GM12878 (cell line): Measurements from ENCODE around the gene KAT2A. TPM values are rescaled to one million over a fixed set of nuclear protein-coding genes. Genes with fewer than 3 reads are reported as not detected.

Source experiments
- ATAC-seq: fragments of 200-7000 bp; cut with Tn5 transposase; 3 replicates; pipeline ENCODE4 v1.9.1; 2020; ENCODE audit warnings: mild to moderate bottlenecking, moderate library complexity
- BruUV-seq: library from RNA; stranded (reverse); fragments of 400-500 nt; replicated peaks from 2 replicates; lab custom pipeline; 2021; lab: Mats Ljungman, UMichigan
- CTCF ChIA-PET: fragments of 300-600 bp; sonication (Branson Sonifier 250); formaldehyde crosslinking; extraction: SDS; loops from one replicate; lab custom pipeline; 2021; ENCODE audit warnings: inconsistent platforms; lab: Yijun Ruan, JAX
- POLR2A ChIA-PET: fragments of 350-600 bp; formaldehyde crosslinking; extraction: SDS; loops from one replicate; lab custom pipeline; 2021; ENCODE audit warnings: inconsistent platforms; lab: Charles Lee
- RAD21 ChIA-PET: fragments of 300-600 bp; sonication (Branson Sonifier 250); formaldehyde crosslinking; loops from one replicate; lab custom pipeline; 2023; ENCODE audit warnings: antibody characterized with exemption; ENCODE audit not compliant: unreplicated experiment; lab: Charles Lee
- SMC1A ChIA-PET: fragments of 300-600 bp; sonication (Branson Sonifier 250); formaldehyde crosslinking; loops from one replicate; lab custom pipeline; 2023; ENCODE audit not compliant: unreplicated experiment, uncharacterized antibody; lab: Charles Lee
- DNase-seq: peaks from one replicate; pipeline ENCODE4 v3.0.0-alpha.2; 2011; ENCODE audit warnings: low read depth, low spot score
- FAIRE-seq: peaks from 3 replicates; lab custom pipeline; 2011; peaks lifted over from hg19 to GRCh38; lab: Jason Lieb, UNC
- H2AFZ ChIP-seq: 2 replicates; pipeline ENCODE4 v1.6.0; 2011; ENCODE audit warnings: low read depth, low read length, control low read depth; ENCODE audit not compliant: control insufficient read depth
- H3K27ac ChIP-seq: 2 replicates; pipeline ENCODE4 v1.5.1; 2011; ENCODE audit warnings: control low read depth; ENCODE audit not compliant: control insufficient read depth, insufficient read depth
- H3K27me3 ChIP-seq, 2 experiments: replicated peaks in 1 of 2; 2 replicates each; pipeline versions ENCODE4 v1.6.0 to v1.6.1; 2011; ENCODE audit warnings: low read length in 1 of 2; ENCODE audit not compliant: control insufficient read depth in 2 of 2, insufficient read depth in 2 of 2
- H3K36me3 ChIP-seq, 2 experiments: 2 replicates each; pipeline ENCODE4 v1.5.1; 2011; ENCODE audit warnings: low read length in 1 of 2; ENCODE audit not compliant: control insufficient read depth in 2 of 2, insufficient read depth in 2 of 2
- H3K4me1 ChIP-seq: 2 replicates; pipeline ENCODE4 v1.6.1; 2011; ENCODE audit warnings: mild to moderate bottlenecking, low read length, moderate library complexity, mixed read lengths; ENCODE audit not compliant: control insufficient read depth, insufficient read depth
- H3K4me2 ChIP-seq: 2 replicates; pipeline ENCODE4 v1.6.0; 2011; ENCODE audit warnings: control low read depth; ENCODE audit not compliant: control insufficient read depth, insufficient read depth
- H3K4me3 ChIP-seq: fragments of 200-600 bp; sonication (generic); 2 replicates; pipeline ENCODE4 v1.5.1; 2016
- H3K79me2 ChIP-seq: 2 replicates; pipeline ENCODE4 v1.6.0; 2011; ENCODE audit warnings: low read length; ENCODE audit not compliant: control insufficient read depth, insufficient read depth
- H3K9ac ChIP-seq: 2 replicates; pipeline ENCODE4 v1.8.0; 2011; ENCODE audit warnings: low read length, control low read depth, mixed read lengths; ENCODE audit not compliant: control insufficient read depth, insufficient read depth
- H3K9me3 ChIP-seq: replicated peaks from 3 replicates; pipeline ENCODE4 v1.5.1; 2011; ENCODE audit warnings: mild to moderate bottlenecking, low read length; ENCODE audit not compliant: control insufficient read depth, insufficient read depth
- H4K20me1 ChIP-seq: 2 replicates; pipeline ENCODE4 v1.6.0; 2011; ENCODE audit not compliant: control insufficient read depth, insufficient read depth
- ATF3 ChIP-seq: IDR thresholded peaks from 2 replicates; pipeline ENCODE4 v1.6.1; 2011; ENCODE audit warnings: low read depth, mild to moderate bottlenecking, low read length, moderate library complexity, borderline replicate concordance; ENCODE audit errors: extremely low read depth
- BRCA1 ChIP-seq: IDR thresholded peaks from 2 replicates; pipeline ENCODE4 v1.6.1; 2011; ENCODE audit warnings: low read depth, low read length, improper control_type of control experiment
- E4F1 ChIP-seq: fragments of 450-650 bp; IDR thresholded peaks from 2 replicates; pipeline ENCODE4 v1.6.1; 2018; ENCODE audit warnings: borderline replicate concordance, mild to moderate bottlenecking; ENCODE audit not compliant: partially characterized antibody
- IKZF2 ChIP-seq, 2 experiments: fragments of 450-650 bp; IDR thresholded peaks; 2 replicates each; pipeline ENCODE4 v1.6.1; 2017; ENCODE audit warnings: mild to moderate bottlenecking in 2 of 2, moderate library complexity in 2 of 2
- NR2C2 ChIP-seq: IDR thresholded peaks from 2 replicates; pipeline ENCODE4 v1.6.1; 2011; ENCODE audit warnings: borderline replicate concordance, low read depth; ENCODE audit not compliant: control insufficient read depth, insufficient read length
- RAD21 ChIP-seq: IDR thresholded peaks from 2 replicates; pipeline ENCODE4 v1.6.1; 2011; ENCODE audit warnings: mild to moderate bottlenecking, low read depth, low read length, moderate library complexity; ENCODE audit not compliant: insufficient read depth
- WGBS: methylation state at CpG from one replicate; pipeline ENCODE4 v1.1.6; 2016; ENCODE audit warnings: low lambda C conversion rate; ENCODE audit not compliant: insufficient replicate concordance, insufficient coverage; ENCODE audit errors: missing lambda C conversion rate; 5-methylcytosine and 5-hydroxymethylcytosine counted together
- in situ Hi-C: fragments of 300-500 bp; cut with MboI; formaldehyde crosslinking; loops from 9 replicates; pipeline ENCODE4 v1.14.3; 2018; ENCODE audit warnings: mixed read lengths
- intact Hi-C: fragments of 100-400 bp; cut with micrococcal nuclease; formaldehyde crosslinking; loops from one replicate; pipeline ENCODE4 v1.14.2; 2022; ENCODE audit not compliant: unreplicated experiment
- polyA plus RNA-seq, 11 experiments: library from polyadenylated mRNA; depleted of rRNA in 4 of 11; unstranded in 6 of 11; stranded (reverse) in 5 of 11; fragments of >200 nt; fragmentation: Nextera tagmentation in 4 of 11; fragmentation: Illumina TruSeq in 1 of 11; extraction: Ambion mirVana in 4 of 11; extraction: Trizol in 1 of 11; gene quantifications; 1 replicate in 1 of 11; 2 replicates in 10 of 11; pipeline versions ENCODE4 v1.2.1 to v1.2.3, GENCODE V29; 2011 to 2016; ENCODE audit warnings: inconsistent platforms in 2 of 11, missing spikeins in 2 of 11, low read depth in 1 of 11
- total RNA-seq, 4 experiments: library from RNA; depleted of rRNA in 3 of 4; stranded (reverse); fragments of >200 nt in 3 of 4; fragmentation: Illumina TruSeq in 1 of 4; extraction: Trizol in 1 of 4; gene quantifications; 2 replicates each; pipeline versions ENCODE4 v1.2.1 to v1.2.3, GENCODE V29; 2013 to 2021

The KAT2A gene
- total and polyA plus RNA-seq, 10 of the 15 experiments (the other 5 are each of a cell fraction or from before 2014, with no cell fraction given): 0.85 to 47.5 (median 14.6) TPM

GRCh38 chr17:42104264-42104663 is 16.9 kb downstream of the KAT2A start (continued):
- TF ChIP-seq ATF3 (no peak), E4F1 (no peak)

- H3K27ac ChIP-seq: no peak overlapping the region
- intact Hi-C loops (loop anchor here (5.0 kb wide), 2 partner anchors 36 to 76 kb away; no protein-coding TSS in a partner anchor), in situ Hi-C loops (no loop called here)
- BruUV-seq: no TSS peak
- no peaks in the 10 kb centered on the region for H3K9me3 ChIP-seq
- no peaks in the 10 kb centered on the region for H4K20me1 ChIP-seq
- H3K79me2 ChIP-seq: no peaks in the 10 kb centered on the region
- RAD21 ChIA-PET: no interaction called here
- H3K9ac ChIP-seq: no peak overlapping the region
- no peak for FAIRE-seq
- WGBS: 78% methylated on average over 11 of the region's 11 CpGs
- SMC1A ChIA-PET: interaction anchor here (1.8 kb wide), 1 partner anchor 78 kb away, joined by 4 read pairs; no protein-coding TSS in a partner anchor
- H3K36me3 ChIP-seq: peaks cover 0 to 2% of the 10 kb centered on the region in 2 experiments; a peak in 1 of 4 replicates
- POLR2A ChIA-PET: interaction anchor here (0.6 kb wide), 1 partner anchor 140 kb away, joined by 3 read pairs; no protein-coding TSS in a partner anchor
- H3K4me2 ChIP-seq: no peak overlapping the region
- no peak for DNase-seq
- ATAC-seq: no peak
- H3K4me1 ChIP-seq: peaks cover 2% of the 10 kb centered on the region; the same call in 1 of the 2 replicates
- H3K4me3 ChIP-seq: no peak overlapping the region
- no peak overlapping the region for H2AFZ ChIP-seq
- no peak for TF ChIP-seq RAD21
- no peak for TF ChIP-seq BRCA1
- TF ChIP-seq NR2C2: no peak
- no peak for TF ChIP-seq IKZF2 (IDR thresholded peaks at IDR 0.05)
- no peaks in the 10 kb centered on the region for H3K27me3 ChIP-seq
- CTCF ChIA-PET: interaction anchor here (0.6 to 1.7 kb wide), 9 partner anchors 10 to 157 kb away, joined by 3 to 8 read pairs (median 4); partner anchors contain the start of genes DHX58 and NKIRAS2
These were observed 17.8 kb downstream of the KAT2A start for GRCh38 chr17:42103221-42103954.
